HG03097 (cell line): ENCODE results near the gene RRP7A.
A peak's percentile ranks its signal among the peaks of the same experiment; 100 is the strongest.
"Not testable (repeated sequence)": the region's sequence is repeated elsewhere in the genome, so short reads cannot be mapped to it uniquely, and the experiment has no call there.

Source experiments
- ATAC-seq: cut with Tn5 transposase; IDR thresholded peaks from one replicate; pipeline ENCODE4 v1.9.1; 2021; ENCODE audit not compliant: unreplicated experiment, low FRiP score

RRP7A gene

DNA sequence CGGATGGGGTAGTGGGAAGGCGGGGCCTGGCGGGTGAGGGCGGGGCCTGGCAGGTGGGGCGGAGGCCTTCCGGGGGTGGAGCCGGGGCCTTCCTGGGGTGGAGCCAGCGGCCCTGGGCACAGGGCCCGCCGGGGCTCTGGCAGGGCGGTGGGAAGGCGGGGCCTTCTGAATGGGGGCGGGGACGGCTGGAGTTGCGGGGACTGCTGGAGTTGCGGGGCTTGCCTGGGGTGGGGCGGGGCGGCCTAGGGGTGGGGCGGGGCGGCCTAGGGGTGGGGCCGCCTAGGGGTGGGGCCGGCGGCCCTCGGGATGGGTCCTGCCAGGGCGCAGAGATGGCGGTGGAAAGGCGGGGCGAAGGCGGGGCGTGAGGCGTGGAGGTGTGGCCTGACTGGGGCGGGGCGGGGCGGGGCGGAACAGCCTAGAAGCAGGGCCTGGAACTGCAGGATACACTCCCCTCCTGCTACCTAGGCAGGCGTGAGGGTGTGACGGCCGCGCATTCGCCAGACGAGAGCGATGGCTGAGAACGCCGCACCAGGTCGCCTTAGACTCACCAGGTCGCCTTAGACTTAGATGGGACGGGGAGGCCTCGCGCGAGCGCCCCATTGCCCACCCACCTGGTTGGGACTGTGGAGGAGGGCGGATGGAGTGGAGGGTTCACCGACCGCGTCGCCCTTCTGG is 19.3 kb downstream of the RRP7A start:
- ATAC-seq: peak; percentile 62

DNA sequence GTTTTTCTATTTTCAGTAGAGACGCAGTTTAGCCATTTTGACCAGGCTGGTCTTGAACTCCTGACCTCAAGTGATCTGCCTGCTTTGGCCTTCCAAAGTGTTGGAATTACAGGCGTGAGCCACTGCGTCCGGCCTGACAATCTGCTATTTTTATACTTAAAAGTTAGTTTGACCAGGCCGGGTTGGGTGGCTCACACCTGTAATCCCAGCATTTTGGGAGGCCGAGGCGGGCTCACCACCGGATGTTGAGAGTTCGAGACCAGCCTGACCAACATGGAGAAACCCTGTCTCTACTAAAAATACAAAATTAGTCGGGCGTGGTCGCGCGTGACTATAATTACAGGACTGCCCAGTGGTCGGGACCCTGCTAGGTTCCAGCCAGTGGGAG is 19.8 kb downstream of the RRP7A start:
- ATAC-seq: not testable (repeated sequence)

DNA sequence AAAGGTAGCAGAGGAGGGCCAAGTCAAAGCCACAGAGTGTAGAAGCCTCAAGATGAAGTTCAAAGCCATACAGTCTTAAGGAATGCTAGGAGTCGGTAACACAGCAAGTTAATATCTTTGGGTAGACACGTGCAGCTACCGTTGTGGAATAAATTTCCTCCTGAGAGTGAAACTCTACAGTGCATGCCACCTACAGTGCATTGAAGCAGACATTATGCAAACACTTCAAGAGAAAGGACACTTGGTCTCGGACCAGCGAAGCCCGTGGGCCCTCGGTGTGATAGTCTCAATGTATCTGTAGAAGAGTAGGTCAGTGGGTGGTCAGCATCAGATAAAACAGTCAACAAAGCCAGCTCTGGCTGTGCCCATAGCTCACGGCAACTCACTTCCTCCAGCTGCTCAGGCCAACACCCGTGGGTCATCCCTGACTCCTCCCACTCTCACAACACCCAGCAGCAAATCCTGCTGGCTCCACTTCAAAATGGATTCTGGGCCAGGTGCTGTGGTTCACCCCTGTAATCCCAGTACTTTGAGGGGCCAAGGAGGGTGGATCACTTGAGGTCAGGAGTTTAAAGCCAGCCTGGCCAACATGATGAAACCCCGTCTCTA is 24.0 kb downstream of the RRP7A start:
- ATAC-seq: not testable (repeated sequence)

DNA sequence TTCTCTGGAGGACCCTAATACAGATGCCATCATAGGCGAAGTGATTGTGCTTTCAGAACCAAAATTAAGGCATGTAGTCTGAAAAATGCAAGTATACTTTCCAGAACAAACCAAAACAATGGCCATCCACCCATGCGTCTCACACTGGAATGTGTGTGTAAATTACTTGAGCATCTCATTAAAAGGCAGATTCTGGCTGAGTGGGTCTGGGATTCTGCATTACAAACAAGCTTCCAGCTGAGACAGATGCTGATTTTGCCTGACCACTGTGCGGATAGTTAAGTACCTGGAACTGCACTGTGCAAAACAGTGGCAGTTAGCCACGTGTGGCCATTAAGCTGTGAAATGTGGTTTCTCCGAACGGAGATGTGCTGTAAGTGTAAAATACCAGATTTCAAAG is 26.2 kb downstream of the RRP7A start:
- ATAC-seq: no peak

DNA sequence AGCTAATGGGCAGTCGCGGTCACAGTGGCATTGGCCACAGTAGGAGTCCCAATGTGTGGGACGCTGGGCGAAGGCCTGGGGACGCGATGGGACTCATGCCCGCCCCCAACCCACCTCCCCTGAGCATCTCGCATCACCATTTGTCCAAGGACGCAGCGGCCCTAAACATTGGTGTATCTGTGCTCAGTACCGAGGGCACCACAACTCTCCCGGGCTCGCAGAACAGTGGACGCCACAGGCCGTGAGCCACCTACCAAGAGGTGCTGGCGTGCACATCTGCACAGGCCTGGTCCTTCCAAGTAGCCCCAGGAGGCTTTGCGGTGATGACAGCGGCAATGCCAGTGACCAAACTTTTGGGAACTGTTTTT is 27.3 kb downstream of the RRP7A start:
- no peak for ATAC-seq

DNA sequence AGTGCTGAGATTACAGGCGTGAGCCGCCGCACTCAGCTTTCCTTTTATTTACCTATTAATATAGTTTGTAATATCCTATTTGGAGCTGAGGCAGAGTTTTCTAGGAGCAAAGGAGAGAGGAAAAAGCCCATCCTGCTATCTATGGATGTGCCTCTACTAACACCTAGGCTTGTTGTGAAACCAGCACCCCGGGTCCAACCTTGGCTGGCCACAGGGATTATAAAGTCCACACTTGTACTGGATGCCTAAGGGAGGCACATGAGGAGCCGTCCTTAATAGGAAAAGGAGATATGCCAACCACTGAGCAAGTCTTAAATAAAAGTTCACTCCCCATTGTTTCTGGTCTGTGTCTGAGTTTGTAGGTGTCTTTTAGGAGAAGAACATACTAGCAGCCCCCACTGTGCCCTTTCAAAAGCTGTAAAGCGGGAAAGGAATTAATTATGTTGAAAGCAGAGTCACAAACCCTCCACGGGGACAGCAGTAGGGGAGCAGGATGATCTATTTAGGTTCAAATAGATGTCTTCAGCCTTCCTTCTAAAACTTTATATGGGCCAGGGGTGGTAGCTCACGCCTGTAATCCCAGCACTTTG is 29.3 kb downstream of the RRP7A start:
- no peak for ATAC-seq

DNA sequence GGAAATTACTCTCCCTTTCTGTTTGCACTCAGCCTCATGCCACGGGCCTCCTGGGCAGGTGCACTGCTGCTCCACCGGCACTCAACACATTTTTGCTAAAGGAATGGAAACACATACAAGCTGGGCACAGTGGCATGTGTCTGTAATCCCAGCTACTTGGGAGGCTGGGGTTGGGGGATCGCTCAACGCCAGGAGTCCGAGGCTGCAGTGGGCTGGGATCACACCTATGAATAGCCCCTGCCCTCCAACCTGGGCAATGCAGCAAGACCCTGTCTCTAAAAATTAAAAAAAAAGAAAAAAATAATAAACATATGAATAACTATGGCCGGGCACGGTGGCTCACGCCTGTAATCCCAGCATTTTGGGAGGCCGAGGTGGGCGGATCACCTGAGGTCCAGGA is 30.6 kb downstream of the RRP7A start:
- ATAC-seq: no peak

DNA sequence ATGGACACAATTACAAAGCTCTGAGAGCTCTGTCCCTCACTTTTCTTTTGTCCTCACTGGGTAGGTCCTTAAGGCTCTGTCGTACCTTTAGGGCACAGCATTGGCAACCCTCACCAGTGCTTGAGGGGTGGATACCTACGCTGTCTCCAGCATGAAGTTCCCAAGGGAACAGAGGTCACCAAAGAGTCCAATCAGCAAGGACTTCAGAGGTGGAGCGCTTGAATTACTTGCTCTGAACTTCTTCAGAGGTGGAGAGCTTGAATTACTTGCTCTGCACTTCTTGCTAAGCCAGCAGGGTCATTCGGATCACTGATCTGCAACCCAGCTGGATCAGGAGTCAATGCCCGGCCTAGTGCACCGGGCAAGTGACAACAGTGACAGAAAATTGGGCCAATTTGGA is 35.1 kb downstream of the RRP7A start:
- no peak for ATAC-seq

DNA sequence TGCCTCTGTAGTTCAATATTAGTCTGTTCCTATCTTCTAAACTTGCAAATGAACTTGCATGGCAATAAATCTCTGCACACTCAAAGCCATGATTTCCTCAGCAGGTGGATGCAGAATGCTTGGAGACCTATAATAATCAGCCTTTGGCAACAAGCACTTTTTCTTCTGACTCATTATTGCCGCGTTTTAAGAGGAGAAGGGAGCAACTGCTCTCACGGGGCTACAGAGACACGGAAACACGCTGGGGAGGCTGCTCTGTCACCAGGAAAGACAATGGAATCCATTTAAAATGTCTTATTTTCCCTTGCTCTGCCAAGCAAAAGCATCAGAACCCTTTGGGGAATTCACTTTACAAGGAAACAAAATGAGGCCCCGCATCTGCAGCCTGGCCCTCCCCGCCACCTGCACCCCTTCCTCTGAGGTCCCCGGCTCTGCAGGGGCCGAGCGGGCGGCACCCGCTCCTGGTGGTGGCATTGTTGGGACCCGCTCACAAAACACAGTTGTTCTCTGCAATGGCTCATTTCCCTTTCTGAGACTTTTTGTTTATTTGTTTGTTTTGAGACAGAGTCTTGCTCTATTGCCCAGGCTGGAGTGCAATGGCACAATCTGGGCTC is 35.9 kb downstream of the RRP7A start:
- not testable (repeated sequence) for ATAC-seq

DNA sequence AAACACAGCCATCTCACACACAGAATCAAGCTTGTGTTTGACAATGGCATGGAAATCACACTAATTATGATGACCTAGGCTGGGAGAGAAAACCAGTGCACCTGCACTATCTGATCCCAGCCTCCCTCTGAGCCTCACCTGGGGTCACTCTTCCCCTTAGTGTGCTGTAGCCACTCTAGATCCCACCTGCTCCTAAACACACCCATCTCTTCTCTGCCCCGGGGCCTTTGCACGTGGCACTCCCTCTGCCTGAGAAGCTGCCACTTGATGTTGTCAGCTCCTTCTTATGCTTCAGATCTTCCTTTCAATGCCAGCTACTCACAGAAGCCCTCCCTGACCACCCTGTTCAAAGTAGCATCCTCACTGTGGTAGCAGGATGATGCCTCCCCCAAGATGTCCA is 44.5 kb downstream of the RRP7A start:
- no peak for ATAC-seq

DNA sequence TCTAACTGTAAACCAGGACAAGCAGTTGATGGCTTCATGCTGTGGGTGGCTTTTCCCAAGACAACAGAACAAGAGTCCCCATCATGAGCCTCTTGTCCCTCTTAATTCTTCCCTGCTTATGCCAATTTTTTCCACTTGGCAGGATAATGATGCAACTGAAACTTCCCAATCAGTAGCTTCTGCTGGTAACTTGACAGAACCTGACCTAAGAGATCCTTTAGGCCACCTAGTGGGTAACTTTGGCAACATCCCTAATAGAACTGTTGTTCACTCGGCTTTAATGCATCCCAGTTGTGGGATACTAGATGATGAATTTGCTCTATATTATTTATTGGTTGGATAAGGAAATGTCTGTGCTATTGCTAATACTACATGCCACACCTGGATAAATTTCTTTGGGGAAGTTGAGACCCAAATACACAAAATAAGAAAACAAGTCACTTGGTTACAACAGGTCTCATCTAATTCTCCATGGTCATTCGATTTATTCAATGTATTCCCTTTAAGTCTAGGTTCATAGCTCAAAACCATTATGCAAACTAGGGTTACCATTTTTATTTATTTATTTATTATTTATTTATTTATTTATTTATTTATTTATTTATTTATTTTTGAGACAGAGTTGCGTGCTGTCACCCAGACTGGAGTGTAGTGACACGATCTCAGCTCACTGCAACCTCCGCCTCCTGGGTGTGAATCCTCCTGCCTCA is 46.0 kb downstream of the RRP7A start:
- ATAC-seq: no peak

DNA sequence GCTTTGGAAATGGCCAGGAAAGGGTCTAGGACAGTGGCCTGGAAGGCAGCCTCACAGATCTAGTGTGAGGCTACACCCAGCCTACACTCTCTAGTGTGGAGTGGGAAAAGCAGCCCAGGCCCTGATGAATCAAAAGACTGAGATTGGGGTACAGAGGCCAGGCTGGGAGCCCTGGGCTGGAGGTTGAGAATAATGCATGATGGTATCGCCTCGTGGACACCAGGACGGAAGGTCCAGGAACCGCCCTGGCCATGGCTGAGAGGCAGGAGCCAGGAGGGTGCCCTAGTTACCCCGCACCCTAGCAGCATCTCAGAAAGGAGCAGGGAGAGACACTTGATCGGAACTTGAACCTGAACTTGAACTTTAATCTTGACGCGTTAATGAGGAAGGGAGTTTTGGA is 46.9 kb downstream of the RRP7A start:
- ATAC-seq: no peak

DNA sequence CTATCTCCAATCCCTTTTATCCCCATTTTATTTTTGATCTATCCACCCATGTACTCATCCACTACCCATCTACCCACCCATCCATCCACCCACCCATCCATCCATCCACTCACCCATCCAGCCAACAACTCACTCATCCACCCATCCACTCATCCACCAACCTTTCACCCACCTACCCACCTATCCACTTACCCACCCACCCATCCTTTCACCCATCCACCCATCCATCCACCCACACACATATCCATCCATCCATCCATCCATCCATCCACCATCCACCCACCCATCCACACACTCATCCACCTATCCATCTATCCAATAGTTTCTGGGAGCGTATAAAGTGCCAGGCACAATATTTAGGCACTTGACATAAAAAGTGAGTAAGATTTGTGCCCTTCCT is 48.2 kb downstream of the RRP7A start:
- ATAC-seq: no peak

DNA sequence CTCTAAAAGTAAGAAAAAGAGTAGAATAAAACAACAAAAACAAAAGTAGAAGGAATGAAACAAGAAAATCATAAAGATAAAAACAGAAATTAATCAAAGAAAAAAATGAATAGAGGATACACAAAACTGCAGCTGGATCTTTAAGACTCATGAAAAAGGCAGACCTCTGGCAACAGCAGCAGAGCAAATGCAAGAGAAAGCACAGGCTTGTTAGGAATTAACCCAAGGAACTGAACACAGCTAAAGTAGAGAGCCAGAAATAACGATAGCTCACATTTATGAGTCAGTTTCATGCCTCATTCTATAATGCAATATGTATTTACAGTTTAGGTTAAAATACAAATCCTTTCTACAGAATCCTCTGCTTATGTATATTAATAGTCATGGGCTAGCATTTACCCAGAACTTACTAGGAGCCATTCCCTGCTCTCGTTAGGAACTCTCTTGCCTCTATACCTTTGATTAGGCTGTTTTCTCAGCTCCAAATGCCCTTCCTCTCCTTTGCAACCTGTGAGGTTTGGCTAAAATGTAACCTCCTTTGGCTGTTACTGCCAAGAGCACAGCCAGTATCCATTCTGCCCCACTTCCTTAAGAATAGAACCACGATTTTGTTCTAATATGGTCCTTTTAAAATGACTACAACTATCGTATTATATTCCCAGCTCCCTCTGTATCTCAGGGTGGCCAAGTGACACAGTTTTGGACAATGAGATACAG is 49.1 kb downstream of the RRP7A start:
- no peak for ATAC-seq

DNA sequence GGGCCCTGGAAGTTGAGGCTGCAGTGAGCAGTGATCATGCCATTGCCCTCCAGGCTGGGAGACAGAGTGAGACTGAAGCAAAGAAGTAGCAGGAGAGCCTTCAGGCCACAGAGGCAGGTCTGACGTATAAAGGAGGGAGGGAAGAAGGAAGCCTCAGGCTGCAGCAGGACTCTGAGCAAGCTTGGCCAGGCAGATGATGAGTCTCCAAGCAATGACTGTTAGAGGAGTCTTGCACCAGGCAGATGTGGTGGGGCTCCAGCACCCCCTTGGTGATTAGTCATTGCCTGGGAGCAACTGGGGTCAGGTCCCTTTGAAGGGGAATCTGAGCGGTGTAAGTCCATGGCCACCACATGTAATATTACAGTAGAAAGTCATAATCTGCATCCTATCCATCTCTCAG is 50.8 kb downstream of the RRP7A start:
- no peak for ATAC-seq

DNA sequence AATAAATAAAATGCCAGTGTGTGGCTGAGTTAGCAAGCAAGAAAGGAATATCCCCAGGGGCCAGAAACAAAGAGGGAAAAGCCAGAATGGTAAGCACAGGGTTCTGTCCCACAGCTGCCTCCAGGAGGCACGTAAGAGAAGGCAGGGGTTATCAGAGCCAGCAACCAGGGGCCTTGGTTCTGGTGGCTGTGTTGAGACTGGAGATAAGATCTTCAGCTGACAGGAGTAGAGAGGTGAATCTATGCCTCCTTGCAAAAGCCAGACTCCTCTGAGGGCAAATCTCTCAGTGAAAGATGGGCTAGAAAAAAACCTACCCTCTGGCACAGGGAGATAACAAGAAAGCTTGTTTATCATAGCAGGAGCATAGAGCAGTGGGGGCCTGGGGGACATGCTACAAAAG is 57.6 kb downstream of the RRP7A start:
- no peak for ATAC-seq

DNA sequence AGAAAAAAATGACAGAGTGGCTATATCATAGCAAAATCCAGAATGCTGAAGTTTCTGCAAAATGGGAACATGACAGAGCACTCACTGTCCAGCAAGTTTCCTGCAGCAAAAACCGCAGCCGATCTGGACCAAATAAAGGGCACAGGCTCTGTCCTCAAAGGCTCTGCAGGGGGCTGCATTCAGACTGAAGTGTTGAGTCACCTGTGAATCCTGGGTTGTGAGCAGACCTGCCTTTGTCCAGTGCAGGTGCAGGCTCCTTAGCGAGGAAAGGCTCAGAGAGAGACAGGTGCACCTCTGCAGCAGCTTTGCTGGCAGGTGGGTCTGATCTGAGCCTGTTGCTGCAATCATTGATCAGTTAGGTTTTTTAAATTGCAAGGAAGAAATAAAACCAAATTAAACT is 58.1 kb downstream of the RRP7A start:
- no peak for ATAC-seq
